MV-4-11 (cell line): ENCODE results near the gene SEZ6L2.
"Not testable (repeated sequence)": the region's sequence is repeated elsewhere in the genome, so short reads cannot be mapped to it uniquely, and the experiment has no call there.

Experiments
- DNase-seq: peaks from one replicate; lab custom pipeline; 2025; lab: John Stamatoyannopoulos, UW

SEZ6L2 gene

DNA sequence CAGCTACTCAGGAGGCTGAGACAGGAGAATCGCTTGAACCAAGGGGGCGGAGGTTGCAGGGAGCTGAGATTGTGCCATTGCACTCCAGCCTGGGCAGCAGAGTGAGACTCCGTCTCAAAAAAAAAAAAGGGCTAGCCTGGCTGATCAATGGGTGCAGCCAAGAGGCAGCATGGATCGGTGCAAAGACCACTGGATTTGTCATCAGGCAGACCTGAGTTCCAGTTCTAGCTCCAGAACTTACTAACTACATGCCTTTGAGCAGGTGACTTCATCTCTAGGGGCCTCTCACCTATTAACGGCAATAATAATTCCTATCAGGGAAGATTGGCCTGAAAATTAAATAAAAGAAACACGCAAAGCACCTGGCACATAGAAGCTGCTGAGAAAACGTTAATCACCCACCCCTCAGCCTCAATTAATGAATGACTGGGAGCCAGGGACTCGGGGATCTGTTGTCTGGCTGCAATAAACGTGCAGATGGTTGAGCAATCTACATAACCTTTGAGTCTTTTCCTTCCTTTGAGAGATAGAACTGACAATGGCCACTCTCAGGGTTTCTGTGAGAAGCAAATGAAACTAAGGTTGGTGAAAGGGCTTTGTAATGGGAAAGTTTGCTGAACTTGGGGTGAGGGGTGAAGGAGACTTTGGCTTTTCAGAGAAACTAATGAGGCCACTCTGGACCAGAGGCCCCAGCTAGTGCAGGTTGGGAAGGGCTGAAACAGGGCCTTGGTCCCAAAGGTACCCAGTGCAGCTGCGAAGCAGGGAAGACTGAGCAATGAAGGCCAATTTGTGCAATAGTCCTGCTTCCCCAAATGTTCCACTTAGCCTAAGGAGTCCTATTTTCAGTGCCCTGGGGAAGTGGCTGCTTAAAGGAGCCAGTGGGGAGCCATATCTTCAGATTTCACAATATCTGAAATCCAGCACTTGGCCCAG lies 7.6 kb downstream of the SEZ6L2 start:
- peak; percentile 88 for DNase-seq

DNA sequence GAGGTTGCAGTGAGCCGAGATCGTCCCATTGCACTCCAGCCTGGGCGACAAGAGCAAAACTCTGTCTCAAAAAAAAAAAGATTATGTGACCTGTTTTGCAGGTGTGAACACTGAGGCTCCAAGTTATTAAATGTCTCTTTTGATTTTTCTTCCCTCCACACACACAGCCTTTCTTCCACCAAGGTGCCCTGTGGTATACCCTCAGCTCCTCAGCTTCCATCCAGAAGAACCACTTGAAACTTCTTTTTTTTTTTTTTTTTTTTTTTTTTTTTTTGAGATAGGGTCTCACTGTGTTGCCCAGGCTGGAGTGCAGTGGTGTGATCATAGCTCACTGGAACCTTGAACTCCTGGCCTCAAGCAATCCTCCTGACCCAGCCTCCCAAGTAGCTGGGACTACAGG lies 10.0 kb downstream of the SEZ6L2 start:
- not testable (repeated sequence) for DNase-seq

DNA sequence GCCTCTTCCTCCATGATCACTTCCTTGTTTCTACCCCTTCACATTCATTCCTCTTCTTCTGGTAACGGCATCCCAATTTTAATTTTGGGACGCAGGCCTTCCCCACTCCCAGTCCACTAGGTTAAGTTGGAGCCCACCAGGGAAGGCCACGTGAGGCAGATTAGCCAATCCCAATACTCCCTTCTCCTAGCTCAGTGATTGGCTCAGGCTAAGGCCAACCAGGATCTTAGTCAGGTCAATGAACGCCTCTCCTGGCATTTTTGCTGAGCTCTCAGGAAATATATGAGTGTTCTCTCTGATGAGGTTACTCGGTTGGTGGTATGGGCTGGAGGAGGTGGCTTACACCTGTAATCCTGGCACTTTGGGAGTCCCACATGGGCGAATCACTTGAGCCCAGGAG lies 15.4 kb downstream of the SEZ6L2 start:
- no peak for DNase-seq

DNA sequence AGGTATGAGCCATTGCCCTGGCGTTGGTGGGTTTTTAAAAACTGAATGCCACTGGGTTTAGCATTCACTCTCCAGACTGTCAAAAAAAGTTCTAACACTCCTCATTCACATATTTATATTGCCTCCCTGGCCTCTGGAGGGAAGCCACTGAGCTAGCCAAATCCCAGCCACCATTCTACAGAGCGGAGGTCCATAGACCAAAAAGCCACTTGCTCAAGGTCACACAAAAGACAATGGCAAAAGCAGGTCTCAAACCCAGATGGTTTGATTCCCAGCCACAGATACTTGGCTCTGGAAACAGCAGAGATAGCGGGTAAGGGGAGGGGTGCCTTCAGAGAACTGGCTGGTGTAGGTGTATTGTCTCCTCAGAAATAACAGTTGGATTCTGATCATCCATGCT lies 18.3 kb downstream of the SEZ6L2 start:
- no peak for DNase-seq

DNA sequence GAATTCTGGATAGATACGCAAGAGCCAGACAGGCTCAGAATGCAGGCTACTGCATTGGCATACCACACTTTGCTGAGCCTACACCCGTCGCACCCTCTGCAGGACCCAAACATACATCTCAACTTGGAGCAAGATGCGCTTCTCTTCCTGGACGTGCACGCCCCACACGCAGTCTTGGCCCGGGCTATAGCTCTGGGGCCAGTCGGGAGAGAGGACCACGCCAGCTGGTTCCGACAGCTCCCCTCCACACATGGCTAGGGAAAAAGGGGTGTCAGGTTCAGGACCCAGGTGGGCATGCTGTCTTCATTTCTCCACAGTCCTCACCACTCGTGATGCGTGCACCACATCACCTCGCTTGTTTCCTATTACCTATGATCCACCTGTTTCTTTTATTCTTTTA lies 21.2 kb downstream of the SEZ6L2 start:
- no peak for DNase-seq

DNA sequence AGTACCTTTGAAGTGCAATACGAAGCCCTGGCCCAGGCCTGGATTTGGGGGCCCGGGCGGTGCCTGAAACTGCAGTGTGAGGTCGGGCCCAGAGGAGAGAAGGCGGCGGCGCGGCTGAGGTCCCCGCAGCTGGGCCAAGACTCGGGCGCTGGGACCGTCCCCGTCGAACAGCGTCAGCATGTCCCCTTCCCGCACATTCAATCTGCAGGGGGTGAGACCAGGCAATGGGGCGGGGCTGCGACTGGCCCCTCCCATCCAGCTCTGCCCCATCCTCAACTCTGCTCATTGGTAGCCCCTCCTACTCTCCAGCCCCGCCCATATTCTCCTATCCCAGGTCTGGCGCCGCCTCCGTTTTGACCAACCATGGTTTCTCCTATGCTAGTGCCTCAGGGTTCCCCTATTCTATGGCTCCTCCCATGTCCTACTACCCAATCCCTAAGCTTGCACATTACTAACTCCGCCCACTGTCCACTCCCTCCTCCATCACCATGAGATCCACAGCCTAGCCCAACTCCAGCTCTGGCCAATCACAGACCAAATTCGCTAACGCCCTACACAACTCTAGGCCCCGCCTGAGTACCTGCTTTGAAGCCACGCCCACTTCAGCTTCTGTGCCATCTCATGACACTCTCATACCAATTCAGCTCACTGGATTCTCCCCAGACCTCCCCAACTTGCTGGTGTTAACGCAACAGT lies 21.9 kb downstream of the SEZ6L2 start:
- DNase-seq = peak; percentile 56

DNA sequence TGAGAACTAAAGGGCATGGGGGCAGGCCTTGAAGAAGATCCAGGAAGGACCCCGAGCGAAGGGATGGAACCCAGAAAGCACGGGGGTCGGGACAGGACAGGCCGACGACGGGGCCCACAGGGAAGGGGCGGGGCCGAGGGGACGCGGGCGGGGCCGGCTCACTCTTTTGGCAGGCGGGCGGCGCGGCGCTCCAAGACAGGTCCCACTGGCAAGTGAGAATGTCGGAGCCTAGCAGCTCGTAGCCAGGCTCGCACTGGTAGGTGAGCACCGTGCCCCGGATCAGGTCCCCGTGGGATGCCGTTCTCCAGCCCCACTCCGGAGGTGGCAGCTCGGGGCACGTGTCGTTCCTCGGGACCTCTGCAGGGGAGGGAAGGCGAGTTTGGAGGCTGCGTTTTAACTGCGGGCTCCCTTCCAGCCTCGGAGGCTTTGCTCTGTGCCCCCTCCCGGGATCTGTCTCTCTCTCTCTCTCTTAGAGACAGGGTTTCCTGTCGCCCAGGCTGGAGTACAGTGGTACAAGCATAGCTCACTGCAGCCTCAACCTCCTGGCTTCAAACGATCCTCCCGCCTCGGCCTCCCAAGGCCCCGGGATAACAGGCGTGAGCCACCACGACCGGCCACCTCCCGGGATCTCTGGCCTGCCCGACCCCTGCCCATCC lies 22.6 kb downstream of the SEZ6L2 start:
- no peak for DNase-seq

DNA sequence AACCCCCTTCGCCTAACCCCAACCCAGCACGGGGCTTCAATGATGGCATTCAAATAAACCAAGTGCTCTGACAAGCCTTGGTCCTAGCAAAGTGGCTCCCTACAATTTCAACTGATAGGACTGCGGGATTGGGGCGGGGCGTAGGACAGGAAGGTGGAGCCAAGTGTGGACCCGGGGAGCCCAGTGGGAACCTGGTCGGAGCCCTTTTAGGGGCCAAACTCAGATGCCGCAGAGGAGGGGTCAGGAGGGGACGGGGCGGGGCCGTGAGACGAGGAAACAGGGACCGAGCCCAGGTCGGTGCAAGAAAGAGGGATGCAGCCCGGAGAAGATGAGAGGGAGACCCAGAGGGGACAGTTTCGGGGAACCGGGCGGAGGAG lies 23.1 kb downstream of the SEZ6L2 start:
- no peak for DNase-seq

DNA sequence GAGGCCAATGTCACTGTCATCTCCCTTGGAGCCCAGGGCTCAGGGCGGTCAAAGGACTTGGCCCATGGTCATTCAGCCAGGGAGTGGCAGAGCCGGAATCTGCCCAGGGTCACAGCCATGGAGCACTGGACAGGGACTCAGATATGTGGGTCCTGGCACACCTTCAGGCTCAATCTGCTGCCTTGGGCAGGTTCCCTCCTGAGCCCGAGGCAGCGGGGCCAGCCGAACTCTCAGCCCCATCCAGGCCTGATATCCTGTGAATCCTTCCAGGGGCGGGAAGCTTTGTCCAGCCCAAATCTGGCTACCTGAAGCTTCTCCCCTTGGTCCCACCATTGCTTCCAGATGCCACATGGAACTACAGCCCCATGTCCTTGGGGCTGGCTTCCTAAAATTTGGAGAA lies 24.1 kb downstream of the SEZ6L2 start:
- no peak for DNase-seq

DNA sequence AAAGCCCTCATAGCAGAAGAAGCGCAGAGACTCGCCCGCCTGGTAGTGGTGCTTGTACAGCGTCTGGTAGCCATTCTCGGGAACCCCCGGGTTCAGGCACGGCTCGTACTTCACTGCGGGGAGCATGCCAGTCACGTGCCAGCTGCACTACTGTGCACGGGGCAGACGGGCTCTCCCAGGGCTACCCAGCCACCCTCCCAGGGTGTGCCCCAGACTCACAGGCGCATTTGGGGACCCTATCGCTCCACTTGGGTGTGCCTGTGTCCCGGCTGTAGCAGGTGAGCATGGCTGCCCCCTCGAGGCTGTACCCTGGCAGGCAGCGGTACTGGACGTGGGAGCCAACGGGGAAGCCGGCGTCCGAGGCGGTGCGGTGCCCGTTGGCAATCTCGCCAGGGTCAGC lies 26.0 kb downstream of the SEZ6L2 start:
- DNase-seq = no peak

DNA sequence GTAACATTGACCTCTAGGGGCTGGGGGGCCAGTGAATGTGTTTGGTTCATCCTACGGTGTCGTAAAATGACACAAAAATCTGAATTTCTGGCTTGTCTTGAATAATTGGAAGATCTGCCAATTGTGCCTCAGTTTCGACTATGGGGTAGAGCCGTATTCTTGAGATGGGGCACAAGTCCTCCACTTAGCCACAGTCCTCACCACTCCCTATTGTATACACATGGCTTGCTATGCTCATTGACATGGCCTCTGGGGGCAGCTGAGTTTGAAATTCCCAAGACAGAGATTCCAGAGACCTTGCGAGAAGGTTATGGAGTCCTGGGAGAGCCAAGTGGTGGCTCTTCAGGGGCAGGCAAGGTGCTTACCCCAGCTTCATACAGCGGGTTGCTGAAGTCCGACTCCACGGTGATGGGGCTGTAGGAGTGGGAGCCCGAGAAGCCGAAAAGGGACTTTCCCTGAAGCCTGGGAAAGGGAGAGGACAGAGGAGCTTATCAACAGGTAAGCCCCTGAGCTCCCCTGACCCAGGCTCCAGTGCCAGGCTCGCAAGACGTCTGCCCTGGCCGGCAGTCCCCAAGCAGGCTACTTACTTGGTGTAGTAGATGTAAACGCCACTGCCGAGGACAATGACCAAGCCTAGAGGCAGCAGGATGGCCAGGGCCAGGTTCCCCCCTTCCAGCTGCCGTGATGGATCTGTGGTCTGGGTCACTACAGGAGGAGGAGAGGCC lies 27.4 kb downstream of the SEZ6L2 start:
- DNase-seq = no peak

DNA sequence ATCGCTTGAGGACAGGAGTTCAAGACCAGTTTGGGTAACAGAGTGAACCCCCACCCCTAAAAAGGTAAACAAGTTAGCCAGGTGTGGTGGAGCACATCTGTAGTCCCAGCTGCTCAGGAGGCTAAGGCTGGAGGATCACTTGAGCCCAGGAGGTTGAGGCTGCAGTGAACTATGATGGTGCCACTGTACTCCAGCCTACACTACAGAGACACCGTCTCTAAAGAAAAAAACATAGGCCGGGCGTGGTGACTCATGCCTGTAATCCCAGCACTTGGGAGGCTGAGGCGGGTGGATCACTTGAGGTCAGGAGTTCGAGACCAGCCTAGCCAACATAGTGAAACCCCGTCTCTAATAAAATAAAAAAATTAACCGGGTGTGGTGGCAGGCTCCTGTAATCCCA lies 30.3 kb downstream of the SEZ6L2 start:
- not testable (repeated sequence) for DNase-seq

DNA sequence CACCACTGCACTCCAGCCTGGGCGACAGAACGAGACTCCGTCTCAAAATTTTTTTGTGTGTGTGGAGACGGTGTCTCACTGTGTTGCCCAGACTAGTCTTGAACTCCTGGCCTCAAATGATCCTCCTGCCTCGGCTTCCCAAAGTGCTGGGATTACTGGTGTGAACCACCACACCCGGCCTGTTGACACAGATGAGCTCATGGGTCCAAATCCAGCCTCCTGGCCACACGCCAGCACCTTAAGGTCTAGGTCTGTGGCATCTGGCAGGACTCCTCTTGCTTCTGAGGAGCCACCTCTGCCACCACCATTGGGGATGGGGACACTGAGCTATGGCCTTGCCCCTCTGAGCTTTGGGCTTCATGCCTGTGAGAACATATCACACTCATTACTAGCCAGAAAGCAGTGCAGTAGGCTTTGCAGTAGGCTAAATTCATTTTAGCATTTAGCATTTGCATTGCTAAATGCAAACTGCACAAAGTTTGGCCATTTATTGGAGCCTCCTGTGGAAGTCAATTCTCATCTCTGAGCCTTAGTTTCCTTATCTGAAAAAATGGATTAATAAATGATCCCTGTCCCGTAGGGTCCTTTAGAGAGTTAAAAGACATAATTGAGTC lies 30.8 kb downstream of the SEZ6L2 start:
- no peak for DNase-seq

DNA sequence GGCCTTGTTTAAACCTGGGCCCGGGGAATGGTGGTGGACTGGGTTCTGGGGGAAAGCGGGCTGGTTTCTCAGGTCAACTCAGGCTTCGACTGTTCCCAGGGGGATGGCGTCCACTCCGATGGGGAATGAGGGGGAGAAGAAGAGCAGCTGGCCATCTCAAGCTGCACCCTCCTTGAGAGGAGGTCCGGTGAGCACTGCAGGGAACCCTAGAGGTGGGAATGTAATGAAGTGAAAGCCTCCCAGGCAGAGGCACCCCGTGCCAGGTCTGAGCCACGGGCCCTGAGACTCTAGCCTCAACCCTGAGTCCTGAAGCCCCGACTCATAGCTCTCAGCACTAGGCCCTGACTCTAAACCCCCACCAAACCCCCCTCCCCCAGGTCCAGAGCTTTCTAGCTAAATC lies 35.1 kb downstream of the SEZ6L2 start:
- DNase-seq = no peak

DNA sequence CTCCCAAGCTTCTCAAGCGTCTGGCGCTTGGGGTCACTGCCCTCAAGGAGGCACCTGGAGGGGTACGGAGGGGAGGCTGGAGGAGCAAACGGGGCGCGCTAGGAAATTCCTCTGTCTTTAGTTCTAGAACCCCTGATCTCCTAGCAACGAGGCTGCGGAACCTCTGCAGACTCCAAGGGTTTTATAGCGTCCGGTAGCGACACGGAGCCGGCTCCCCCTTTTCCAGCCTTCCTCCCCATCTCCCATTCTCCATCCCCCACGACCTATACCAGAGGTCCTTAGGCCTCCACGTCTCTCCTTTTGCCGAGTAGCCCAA lies 35.7 kb downstream of the SEZ6L2 start:
- DNase-seq = no peak

DNA sequence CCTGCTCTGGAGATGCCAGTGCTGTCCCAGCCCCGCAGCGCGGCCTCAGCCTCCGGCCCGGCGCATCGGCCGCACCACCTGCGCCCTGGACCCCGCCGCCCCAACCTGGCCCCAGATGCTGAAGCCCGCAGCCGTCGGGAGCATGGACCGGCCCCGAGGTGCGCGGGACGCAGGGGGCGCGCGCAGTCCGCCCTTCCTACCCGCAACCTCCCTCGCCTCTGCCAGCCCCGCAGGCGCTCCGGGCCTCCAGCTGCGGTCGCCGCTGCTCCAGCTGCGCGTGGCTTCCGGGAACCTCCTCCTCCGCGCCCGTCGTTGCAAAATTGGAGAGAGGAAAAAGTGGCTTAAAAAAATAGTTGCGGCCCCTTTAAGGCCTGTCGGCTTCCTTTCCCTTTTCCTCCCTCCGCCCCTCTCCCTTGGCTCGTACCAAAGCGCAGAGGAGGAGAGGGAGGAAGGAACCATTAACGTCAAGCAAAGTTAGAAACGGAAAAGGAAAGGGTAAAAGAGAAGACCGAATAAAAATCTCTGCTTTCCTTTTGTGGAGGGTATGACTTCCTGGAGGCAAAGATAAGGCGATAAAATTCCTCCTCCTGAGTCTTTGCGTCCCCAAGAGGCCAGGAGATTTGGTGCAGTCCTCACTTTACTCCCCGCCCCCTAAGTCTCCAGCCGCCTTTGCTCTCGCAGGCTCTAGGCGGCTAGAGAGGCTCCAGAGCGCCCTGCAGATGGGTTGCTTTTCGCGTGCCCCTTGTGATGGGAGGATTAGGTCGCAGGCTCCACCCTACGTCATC lies 36.3 kb downstream of the SEZ6L2 start, which contains the start of gene CDIPT:
Gene CDIPT (minus strand): TSS at position 343 of the 785 bp plus-strand sequence. CDS start 369 bp downstream, outside the sequence.
- peak; percentile 95 for DNase-seq

DNA sequence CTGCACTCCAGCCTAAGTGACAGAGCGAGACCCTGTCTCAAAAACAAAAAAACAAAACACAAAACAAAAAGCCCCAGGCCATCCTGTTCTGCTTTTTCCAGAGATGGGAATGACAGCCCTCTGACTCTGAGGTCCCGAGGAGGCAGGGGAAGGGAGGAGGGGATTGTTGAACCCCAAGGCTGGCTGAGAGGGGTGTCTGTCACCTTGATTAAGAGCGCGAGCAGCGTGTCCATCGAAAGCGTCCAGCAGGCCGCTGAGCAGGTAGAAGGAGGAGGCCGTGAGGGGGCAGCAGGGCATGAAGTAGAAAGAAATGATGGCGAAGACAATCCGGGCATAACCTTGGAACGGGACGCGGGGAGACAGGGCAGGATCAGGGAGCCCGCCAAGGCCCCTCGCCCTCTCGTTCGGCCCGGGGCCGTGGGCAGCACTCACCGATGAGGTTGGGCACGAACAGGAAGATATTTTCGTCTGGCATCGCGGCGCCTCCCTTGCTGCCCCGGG lies 36.9 kb downstream of the SEZ6L2 start:
- no peak for DNase-seq

DNA sequence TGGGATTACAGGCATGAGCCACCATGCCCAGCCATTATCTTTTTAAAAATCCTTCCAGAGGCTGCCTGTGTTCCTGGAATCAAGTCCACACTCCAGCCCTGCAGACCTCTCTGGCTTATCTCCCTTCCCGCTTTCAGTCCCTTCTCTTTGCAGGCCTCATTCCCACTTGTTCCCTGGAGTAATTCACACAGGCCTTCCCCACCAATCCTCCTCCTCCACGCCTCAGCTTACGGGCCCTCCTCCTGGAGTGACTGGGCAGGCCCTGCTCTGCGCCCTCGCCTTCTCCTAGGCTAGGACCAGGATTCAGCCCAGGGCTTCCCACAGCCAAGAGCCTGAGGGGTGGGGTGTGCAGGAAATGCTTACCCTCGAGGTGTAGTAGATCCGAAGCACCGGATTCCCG lies 39.1 kb downstream of the SEZ6L2 start:
- no peak for DNase-seq

DNA sequence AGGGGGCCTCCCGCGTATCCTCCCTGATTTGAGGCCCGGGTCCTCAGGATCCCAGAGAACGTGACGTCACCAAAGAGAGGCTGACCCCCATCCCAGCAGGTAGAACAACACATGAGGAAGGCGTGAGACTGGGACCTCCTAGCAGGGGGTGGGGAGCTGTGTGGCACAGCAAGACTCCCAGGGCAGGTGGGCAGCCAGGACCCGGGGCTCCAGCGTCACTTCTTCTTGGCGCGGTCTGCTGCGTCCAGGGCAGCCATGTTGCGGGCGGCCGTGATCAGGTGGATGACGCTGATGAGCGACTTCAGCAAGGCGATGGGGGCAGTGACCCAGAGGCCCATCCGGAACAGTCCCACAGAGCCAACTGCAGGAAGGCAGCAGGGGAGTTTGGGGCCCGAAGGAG lies 40.4 kb downstream of the SEZ6L2 start:
- DNase-seq = no peak

DNA sequence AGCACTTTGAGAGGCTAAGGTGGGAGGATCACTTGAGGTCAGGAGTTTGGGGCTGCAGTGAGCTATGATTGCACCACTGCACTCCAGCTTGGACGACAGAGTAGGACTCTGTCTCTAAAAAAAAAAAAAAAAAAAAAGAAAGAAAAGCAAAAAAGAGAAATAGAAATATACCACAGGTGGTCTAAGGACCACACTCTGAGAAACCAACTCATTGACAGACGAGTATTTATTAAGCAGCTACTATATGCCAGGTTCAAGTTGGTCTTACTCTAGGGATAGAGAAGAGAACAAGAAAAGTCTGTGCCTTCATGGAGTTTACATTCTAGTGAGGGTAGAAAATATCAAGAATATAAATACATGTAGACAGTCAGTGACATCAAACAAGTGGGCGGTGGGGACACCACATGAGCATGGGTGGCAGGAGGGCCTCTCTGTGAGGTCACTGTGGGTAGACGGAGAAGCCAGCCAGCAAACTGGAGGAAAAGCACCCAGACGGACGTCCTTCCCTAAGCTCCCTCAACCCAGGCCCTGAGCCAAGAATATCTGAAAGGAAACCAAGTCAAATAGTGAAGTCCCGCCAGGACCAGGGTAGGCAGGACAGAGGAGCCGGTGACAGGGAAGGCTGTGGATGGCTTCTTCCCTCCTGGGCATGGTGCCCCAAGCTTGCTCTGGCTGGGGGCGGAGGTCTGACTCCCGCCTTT lies 41.1 kb downstream of the SEZ6L2 start:
- no peak for DNase-seq
